ENCODE measurements around the gene LYG2. TPM values are rescaled to one million over a fixed set of nuclear protein-coding genes. Genes with fewer than 3 reads are reported as not detected.
"Not testable (repeated sequence)": the region's sequence is repeated elsewhere in the genome, so short reads cannot be mapped to it uniquely, and the experiment has no call there.

The LYG2 gene
- total RNA-seq, 1 donor from 2014 or later = not detected

GRCh38 chr2:99200076-99200800 is 55.2 kb downstream of the LYG2 start:
- DNase-seq = no peak

- peak; percentile 2 for DNase-seq
Measured at GRCh38 chr2:99198103-99198841, 57.2 kb downstream of the LYG2 start.

- not testable (repeated sequence) for DNase-seq
Measured at GRCh38 chr2:99192364-99192763, 63.1 kb downstream of the LYG2 start.

Other genes with a start within 250 kb of the LYG2 start
- gene C2orf15, start 114.0 kb downstream of the LYG2 start, total RNA-seq = 0.37 TPM in 1 of 2 replicates, not detected in the other
- 1.7 and 2.9 TPM in 2 replicates for gene TSGA10, start 100.7 kb downstream of the LYG2 start, total RNA-seq
- 6.2 and 7.5 TPM in 2 replicates for gene LIPT1, start 100.7 kb downstream of the LYG2 start, total RNA-seq
- 24.9 and 27.7 TPM in 2 replicates for gene MITD1, start 74.6 kb downstream of the LYG2 start, total RNA-seq
- 34.5 and 57.7 TPM in 2 replicates for gene MRPL30, start 74.5 kb downstream of the LYG2 start, total RNA-seq
- 0.28 and 1.2 TPM in 2 replicates for gene LYG1, start 45.5 kb upstream of the LYG2 start, total RNA-seq
- gene TXNDC9, start 80.7 kb upstream of the LYG2 start, total RNA-seq = 109 and 120 TPM in 2 replicates
- gene EIF5B, start 81.7 kb upstream of the LYG2 start, total RNA-seq = 20.8 and 45.6 TPM in 2 replicates
- 38.9 and 47.1 TPM in 2 replicates for gene REV1, start 234.4 kb upstream of the LYG2 start, total RNA-seq